ENCODE measurements around the gene FKBP15.

DNA sequence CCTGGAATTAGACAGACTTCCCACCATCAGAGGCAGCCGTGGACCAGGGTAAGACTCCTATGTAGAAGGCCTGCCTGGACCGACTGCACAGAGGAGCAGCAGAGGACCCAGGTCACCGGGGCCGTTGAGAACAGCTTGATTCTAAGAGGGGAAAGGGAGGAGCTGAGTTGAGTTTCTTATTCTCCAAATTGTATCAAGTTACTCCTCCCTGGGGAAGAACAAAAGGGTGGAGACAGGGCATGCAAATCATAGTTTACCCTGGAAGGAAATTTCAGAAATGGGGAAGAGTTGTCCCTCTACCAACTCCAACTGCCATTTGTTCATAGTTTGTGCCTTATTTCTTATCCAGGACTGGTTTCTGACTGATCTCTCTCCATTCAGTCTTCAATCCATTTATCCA is 91.2 kb downstream of the FKBP15 start:
- no peak for TF ChIP-seq SP1 (CRISPR knock-in tag; conservative IDR thresholded peaks at IDR 0.05)
- no peak for TF ChIP-seq GABPB1 (CRISPR knock-in tag; IDR thresholded peaks at IDR 0.05)
- TF ChIP-seq FOXK1 (CRISPR knock-in tag; IDR thresholded peaks at IDR 0.05), result no peak
- TF ChIP-seq ZNF317 (CRISPR knock-in tag; IDR thresholded peaks at IDR 0.05; ENCODE audit: borderline replicate concordance, low read depth), result no peak
